DOHH2 (cell line): ENCODE measurements around the gene EPB41L4B.

ENCODE experiments used
- H3F3A ChIP-seq: fragments of 200-600 bp; sonication (generic), shearing (Covaris generic); 2 replicates; pipeline ENCODE4 v1.6.0; 2016; ENCODE audit warnings: antibody characterized with exemption, mild to moderate bottlenecking; ENCODE audit not compliant: control insufficient read depth, insufficient read depth
- H3K27ac ChIP-seq: fragments of 200-600 bp; sonication (generic); 2 replicates; pipeline ENCODE4 v1.5.1; 2014; ENCODE audit warnings: low read depth, mild to moderate bottlenecking, low read length, moderate library complexity
- H3K27me3 ChIP-seq: fragments of 200-600 bp; sonication (generic); 2 replicates; pipeline ENCODE4 v1.6.1; 2014; ENCODE audit warnings: mild to moderate bottlenecking, low read length, mixed read lengths; ENCODE audit not compliant: control insufficient read depth
- H3K36me3 ChIP-seq: fragments of 200-600 bp; sonication (generic); 2 replicates; pipeline ENCODE4 v1.6.1; 2014; ENCODE audit warnings: mild to moderate bottlenecking, low read length, moderate library complexity, mixed read lengths; ENCODE audit not compliant: control insufficient read depth
- H3K4me1 ChIP-seq: fragments of 200-600 bp; sonication (generic); 2 replicates; pipeline ENCODE4 v1.6.1; 2014; ENCODE audit warnings: mild to moderate bottlenecking, low read length, mixed read lengths; ENCODE audit not compliant: control insufficient read depth
- H3K4me2 ChIP-seq: fragments of 200-600 bp; sonication (generic); 2 replicates; pipeline ENCODE4 v1.6.0; 2014; ENCODE audit warnings: mild to moderate bottlenecking, low read length, moderate library complexity
- H3K4me3 ChIP-seq: fragments of 200-600 bp; sonication (generic); 2 replicates; pipeline ENCODE4 v1.5.1; 2014; ENCODE audit warnings: mild to moderate bottlenecking, low read length, mixed read lengths
- H3K79me2 ChIP-seq: fragments of 200-600 bp; sonication (generic); 2 replicates; pipeline ENCODE4 v1.6.1; 2014; ENCODE audit warnings: mild to moderate bottlenecking, low read length, mixed read lengths; ENCODE audit not compliant: control insufficient read depth
- H3K9me2 ChIP-seq: fragments of 200-600 bp; sonication (generic); replicated peaks from 2 replicates; pipeline ENCODE4 v1.6.1; 2014; ENCODE audit warnings: mild to moderate bottlenecking, low read length, mixed read lengths; ENCODE audit not compliant: control insufficient read depth
- H3K9me3 ChIP-seq: fragments of 200-600 bp; sonication (generic); 2 replicates; pipeline ENCODE4 v1.6.1; 2014; ENCODE audit warnings: antibody characterized with exemption, low read length, mixed read lengths; ENCODE audit not compliant: control insufficient read depth, insufficient read depth
- H4K20me1 ChIP-seq: fragments of 200-600 bp; sonication (generic); 2 replicates; pipeline ENCODE4 v1.6.0; 2014; ENCODE audit warnings: low read depth, mild to moderate bottlenecking, antibody characterized with exemption, low read length, moderate library complexity; ENCODE audit not compliant: control insufficient read depth, insufficient read depth
- EZH2phosphoT487 ChIP-seq: fragments of 200-600 bp; sonication (generic); IDR thresholded peaks from 2 replicates; pipeline ENCODE4 v1.6.1; 2017; ENCODE audit warnings: borderline replicate concordance, mild to moderate bottlenecking, antibody characterized with exemption, low read length, moderate library complexity, mixed read lengths
- TF ChIP-seq, protein P1 (sequence below): fragments of 200-600 bp; sonication (generic); IDR thresholded peaks from one replicate; pipeline ENCODE4 v1.5.1; 2014; ENCODE audit warnings: antibody characterized with exemption, mild to moderate bottlenecking, low read depth, low read length; ENCODE audit not compliant: poor library complexity, severe bottlenecking

The EPB41L4B gene

GRCh38 chr9:109122726-109123621, 197.9 kb downstream of the EPB41L4B start:
- no peak overlapping the region for H3K27ac ChIP-seq
- peaks cover 11% of the 10 kb centered on the region for H3K36me3 ChIP-seq
- H3K9me3 ChIP-seq, result no peaks in the 10 kb centered on the region
- H3K4me1 ChIP-seq, result peaks cover 16% of the 10 kb centered on the region
- H3K4me2 ChIP-seq, result no peak overlapping the region
- H4K20me1 ChIP-seq, result peaks cover 12% of the 10 kb centered on the region
- H3K4me3 ChIP-seq, result no peak overlapping the region
- no peaks in the 10 kb centered on the region for H3F3A ChIP-seq
- no peak for TF ChIP-seq EZH2phosphoT487
- TF ChIP-seq, protein P1, sequence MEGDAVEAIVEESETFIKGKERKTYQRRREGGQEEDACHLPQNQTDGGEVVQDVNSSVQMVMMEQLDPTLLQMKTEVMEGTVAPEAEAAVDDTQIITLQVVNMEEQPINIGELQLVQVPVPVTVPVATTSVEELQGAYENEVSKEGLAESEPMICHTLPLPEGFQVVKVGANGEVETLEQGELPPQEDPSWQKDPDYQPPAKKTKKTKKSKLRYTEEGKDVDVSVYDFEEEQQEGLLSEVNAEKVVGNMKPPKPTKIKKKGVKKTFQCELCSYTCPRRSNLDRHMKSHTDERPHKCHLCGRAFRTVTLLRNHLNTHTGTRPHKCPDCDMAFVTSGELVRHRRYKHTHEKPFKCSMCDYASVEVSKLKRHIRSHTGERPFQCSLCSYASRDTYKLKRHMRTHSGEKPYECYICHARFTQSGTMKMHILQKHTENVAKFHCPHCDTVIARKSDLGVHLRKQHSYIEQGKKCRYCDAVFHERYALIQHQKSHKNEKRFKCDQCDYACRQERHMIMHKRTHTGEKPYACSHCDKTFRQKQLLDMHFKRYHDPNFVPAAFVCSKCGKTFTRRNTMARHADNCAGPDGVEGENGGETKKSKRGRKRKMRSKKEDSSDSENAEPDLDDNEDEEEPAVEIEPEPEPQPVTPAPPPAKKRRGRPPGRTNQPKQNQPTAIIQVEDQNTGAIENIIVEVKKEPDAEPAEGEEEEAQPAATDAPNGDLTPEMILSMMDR, result no peak
- H3K9me2 ChIP-seq, result 0 out of 2 replicates have a peak, but pooled peaks cover 3% of the 10 kb centered on the region
- H3K79me2 ChIP-seq, result peaks cover 22% of the 10 kb centered on the region
- no peaks in the 10 kb centered on the region for H3K27me3 ChIP-seq
